Measurements from ENCODE around the gene CTU2.

The CTU2 gene

GRCh38 chr16:88730632-88731607 lies 24.6 kb downstream of the CTU2 start:
- DNase-seq (ENCODE audit: low read depth in 2 of 2) = no peak

GRCh38 chr16:88731699-88732098 lies 25.4 kb downstream of the CTU2 start:
- DNase-seq (ENCODE audit: low read depth in 2 of 2) = no peak

GRCh38 chr16:88732172-88732960 lies 26.1 kb downstream of the CTU2 start:
- no peak for DNase-seq (ENCODE audit: low read depth in 2 of 2)

DNA sequence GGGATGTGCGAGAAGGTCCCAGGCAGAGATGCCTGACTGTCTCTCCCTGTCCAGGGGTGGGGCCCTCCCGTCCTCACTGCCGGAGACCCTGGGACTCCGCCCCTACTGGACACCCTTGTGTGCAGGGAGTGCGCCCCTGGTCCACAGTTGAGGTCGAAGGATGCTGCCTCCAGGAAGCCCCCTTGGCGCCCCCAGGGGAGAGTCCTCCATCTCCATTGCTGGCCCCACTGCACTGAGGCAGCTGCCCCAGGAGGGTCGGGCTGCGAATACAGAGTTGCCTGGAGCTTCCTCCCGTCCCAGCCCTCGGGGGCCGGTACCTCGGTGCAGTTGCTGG lies 26.6 kb downstream of the CTU2 start:
- DNase-seq (ENCODE audit: low read depth in 2 of 2) = no peak

- no peak for DNase-seq (ENCODE audit: low read depth in 2 of 2)
Measured at GRCh38 chr16:88733630-88734360, 27.5 kb downstream of the CTU2 start.

- no peak for DNase-seq (ENCODE audit: low read depth in 2 of 2)
Measured at GRCh38 chr16:88734361-88734728, 28.0 kb downstream of the CTU2 start.

- DNase-seq (ENCODE audit: low read depth in 2 of 2) = no peak
Measured at GRCh38 chr16:88735121-88735520, 28.8 kb downstream of the CTU2 start.

DNA sequence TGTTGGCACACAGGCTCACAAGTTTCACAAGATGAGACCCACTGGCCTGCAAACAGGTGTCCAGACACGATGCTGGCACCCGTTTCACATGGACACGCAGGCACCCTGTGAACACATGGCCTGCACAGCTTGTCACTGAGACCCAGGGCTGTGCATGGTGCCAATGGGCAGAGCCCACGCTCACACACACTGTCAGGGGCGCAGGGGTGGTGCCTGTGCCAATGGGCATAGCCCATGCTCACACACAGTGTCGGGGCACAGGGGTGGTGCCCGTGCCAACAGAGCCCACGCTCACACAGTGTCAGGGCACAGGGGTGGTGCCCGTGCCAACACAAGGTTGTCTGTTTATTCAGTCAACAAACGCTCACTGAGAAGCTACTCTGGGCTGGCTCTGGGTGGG lies 29.3 kb downstream of the CTU2 start:
- no peak for DNase-seq (ENCODE audit: low read depth in 2 of 2)

DNA sequence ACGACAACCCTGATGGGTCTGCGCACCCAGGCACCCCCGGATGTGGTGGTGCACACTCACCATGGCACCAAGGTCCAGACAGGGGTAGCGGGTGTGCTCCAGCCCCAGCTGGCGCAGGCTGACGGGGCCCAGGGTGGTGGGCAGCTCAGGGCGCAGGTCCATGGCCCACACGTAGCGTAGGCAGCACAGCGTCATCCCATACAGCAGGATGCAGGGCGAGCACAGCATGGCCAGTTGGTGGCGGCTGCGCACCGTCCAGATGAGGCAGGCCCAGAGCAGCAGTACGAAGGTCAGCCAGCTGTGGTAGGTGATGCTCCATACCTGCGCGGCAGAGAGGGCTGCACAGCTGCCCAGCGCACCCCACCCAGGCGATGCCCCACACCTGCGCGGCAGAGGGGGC lies 29.8 kb downstream of the CTU2 start:
- DNase-seq (ENCODE audit: low read depth in 2 of 2) = no peak

- no peak for DNase-seq (ENCODE audit: low read depth in 2 of 2)
Measured at GRCh38 chr16:88736496-88736895, 30.2 kb downstream of the CTU2 start.

- DNase-seq (ENCODE audit: low read depth in 2 of 2) = peak; percentile 37 to 51
Measured at GRCh38 chr16:88737298-88738150, 31.2 kb downstream of the CTU2 start.

DNA sequence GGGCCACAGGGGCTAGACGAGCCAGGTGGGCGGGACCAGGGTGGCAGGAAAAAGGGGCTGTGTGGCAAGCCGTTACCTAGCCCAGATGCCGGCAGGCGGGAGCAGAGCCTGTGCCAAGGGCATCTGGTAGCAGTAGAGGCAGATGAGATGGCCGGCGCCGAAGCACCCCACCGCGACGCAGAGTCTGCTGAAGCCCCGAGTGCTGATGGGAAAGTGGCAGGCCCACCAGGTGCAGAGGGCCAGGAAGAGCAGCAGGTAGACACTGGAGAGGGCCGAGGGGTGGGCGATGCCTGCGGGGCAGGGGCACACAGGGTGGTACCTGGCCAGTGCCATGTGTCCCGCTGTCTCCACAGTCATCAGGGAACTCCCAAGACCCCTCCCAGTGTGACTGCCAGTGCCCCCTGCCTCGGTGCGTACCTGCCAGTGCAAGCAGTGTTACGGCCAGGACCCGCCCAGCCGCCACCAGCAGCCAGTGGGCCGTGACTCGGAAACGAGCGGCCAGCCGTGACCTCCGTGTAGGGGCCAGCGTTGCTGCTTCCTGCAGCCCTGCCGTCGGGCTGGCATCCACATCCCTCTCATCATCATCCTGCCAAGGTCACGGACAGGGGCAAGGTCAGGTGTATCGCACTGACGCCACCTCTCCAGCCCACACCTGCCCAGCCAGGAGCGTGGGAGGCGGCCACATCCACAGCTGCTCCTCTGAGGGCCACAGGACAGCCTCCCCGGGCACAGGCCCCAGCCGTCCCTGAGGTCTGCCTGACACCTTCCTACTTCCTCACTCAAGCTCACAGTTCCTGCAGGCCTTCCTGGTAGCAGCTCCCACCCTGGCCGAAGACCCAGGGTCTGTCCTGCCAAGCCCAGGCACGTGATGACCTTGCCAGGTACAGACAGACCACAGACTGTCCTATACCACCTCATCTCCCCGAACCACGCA lies 32.1 kb downstream of the CTU2 start:
- DNase-seq (ENCODE audit: low read depth in 2 of 2) = no peak

GRCh38 chr16:88739139-88739976 lies 33.1 kb downstream of the CTU2 start:
- no peak for DNase-seq (ENCODE audit: low read depth in 2 of 2)

DNA sequence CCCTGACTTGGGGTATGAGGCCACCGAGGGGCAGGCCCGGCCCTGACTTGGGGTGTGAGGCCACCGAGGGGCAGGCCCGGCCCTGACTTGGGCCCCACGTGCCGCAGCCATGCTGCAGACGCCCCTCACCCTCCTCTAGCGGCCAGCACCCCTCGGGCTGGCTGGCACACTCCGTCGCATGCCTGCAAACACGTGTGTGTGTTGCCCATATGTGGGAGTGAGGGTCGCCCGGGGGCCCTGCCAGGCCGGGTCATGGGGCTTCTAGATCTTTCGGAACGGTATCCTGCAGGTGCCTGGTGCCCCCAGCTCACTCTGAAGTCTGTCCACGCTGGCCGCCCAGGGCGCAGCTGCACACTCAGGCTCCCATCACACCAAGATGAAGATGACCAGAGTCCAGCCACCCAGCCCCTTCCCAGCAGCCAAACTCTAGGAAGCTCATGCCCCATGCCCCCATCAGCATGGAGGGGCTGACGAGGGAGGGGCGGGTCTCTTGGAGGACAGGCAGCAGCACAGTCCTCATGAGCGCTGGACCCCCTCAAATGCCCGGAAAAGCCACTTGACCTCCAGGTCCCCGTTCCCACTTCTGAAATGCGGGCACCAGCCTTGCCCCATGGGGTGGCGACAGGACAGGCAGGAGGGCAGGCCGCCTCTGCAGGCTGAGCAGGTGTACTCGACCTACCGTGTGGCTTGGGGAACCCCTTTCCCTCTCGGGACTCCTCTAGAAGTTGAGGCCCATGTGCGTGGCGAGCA lies 33.8 kb downstream of the CTU2 start:
- DNase-seq (ENCODE audit: low read depth in 2 of 2) = no peak

GRCh38 chr16:88740727-88741055 lies 34.4 kb downstream of the CTU2 start:
- DNase-seq (ENCODE audit: low read depth in 2 of 2) = no peak

DNA sequence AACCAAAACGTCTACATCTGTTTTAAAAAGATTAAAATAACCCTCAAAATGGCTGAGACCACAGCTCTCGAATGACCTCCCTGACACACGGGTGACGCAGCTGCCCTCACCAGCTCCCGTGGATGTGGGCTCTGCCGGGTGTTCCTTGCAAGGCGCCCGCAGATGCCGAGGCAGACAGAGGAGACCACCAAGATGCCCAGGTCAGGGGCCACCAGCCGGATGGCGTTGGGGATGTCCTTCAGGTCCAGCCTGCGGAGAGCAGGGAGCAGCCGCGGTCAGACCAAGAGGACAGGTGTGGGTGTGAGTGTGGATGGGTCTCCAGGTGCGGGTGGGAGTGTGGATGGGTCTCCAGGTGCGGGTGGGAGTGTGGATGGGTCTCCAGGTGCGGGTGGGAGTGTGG lies 35.1 kb downstream of the CTU2 start:
- DNase-seq (ENCODE audit: low read depth in 2 of 2) = no peak

DNA sequence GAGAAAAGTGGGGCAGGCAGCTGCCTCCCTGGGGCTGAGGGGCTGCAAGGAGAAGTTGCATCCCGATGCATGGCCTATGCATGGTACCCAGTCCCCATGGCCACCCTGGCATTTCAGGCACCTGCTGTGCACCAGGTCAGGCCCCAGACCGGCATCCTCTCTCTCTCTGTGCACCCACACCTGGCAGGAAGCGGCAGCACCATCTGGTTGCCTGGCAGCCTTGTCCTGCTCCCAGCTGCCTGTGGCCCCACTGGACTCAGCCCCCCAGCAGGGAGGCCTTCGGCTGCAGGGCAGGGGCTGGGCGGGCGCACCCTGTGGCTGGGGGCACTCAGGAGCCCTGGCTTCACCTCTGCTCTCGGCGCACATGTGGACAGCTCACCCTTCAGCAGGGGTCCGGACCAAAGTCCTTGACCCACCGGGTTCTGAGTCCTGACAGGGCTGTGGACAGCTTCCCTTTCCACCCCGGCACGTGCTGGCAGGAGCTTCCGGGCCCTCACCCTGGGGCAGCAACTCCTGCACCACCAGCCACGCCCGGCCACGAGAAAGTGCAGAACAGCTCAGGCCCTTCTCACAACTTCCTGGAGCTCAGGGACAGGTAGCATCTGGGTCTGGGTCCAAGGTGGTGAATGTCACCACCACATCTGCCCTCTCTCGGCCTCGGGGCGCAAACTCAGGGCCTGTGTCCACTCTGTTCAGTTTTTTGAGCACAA lies 36.7 kb downstream of the CTU2 start:
- DNase-seq (ENCODE audit: low read depth in 2 of 2) = no peak
